Left lung (tissue), 10 donors: ENCODE results near the gene NUP210L. TPM values are rescaled to one million over a fixed set of nuclear protein-coding genes. Genes with fewer than 3 reads are reported as not detected.
"Not testable (repeated sequence)": the region's sequence is repeated elsewhere in the genome, so short reads cannot be mapped to it uniquely, and the experiment has no call there.

Source experiments
- ATAC-seq: fragments of 200-7000 bp; cut with Tn5 transposase; one replicate; pipeline ENCODE4 v1.9.1; 2020; ENCODE audit warnings: moderate library complexity
- DNase-seq, 4 donors: peaks; one replicate each; pipeline ENCODE4 v3.0.0-alpha.2; 2013 to 2020
- H3K27ac ChIP-seq, 2 donors: fragments of 200-600 bp; sonication (generic) in 1 of 2; one replicate each; pipeline versions ENCODE4 v1.5.0 to v1.8.0; 2020 to 2021
- H3K27me3 ChIP-seq, 2 donors: fragments of 200-600 bp; sonication (generic) in 1 of 2; one replicate each; pipeline versions ENCODE4 v1.5.0 to v1.8.0; 2020 to 2021
- H3K36me3 ChIP-seq, 2 donors: fragments of 200-600 bp; sonication (generic) in 1 of 2; one replicate each; pipeline versions ENCODE4 v1.5.0 to v1.8.0; 2020 to 2021
- H3K4me1 ChIP-seq, 2 donors: fragments of 200-600 bp; one replicate each; pipeline ENCODE4 v1.8.0; 2021
- H3K4me3 ChIP-seq, 2 donors: fragments of 200-600 bp; sonication (generic) in 1 of 2; one replicate each; pipeline versions ENCODE4 v1.5.0 to v1.8.0; 2020 to 2021; ENCODE audit warnings: mild to moderate bottlenecking in 1 of 2
- H3K9me3 ChIP-seq, 2 donors: fragments of 200-600 bp; sonication (generic) in 1 of 2; one replicate each; pipeline versions ENCODE4 v1.5.0 to v1.8.0; 2020 to 2021
- intact Hi-C, 2 donors: fragments of 100-400 bp; cut with DNase I; formaldehyde crosslinking; loops; one replicate each; pipeline versions ENCODE4 v1.11.2 to v1.14.2; 2022
- polyA plus RNA-seq, 6 donors: library from polyadenylated mRNA; unstranded; fragments of 120-200 nt; gene quantifications; one replicate each; pipeline ENCODE4 v1.2.1, GENCODE V29; 2013; ENCODE audit not compliant: insufficient read length in 6 of 6
- total RNA-seq, 2 donors: library from RNA; stranded (reverse); fragmentation: NEBNext Ultra II Directional; extraction: Animal tissue kit (Norgen Biotek cat#: 25700); gene quantifications; one replicate each; pipeline ENCODE4 v1.2.1, GENCODE V29; 2021
- TF ChIP-seq, protein P1 (sequence below), 2 donors: fragments of 200-600 bp; sonication (generic) in 1 of 2; IDR thresholded peaks; one replicate each; pipeline versions ENCODE4 v1.5.0 to v1.8.0; 2021; ENCODE audit warnings: antibody characterized with exemption in 2 of 2
- donor health status: DM: no; HTN: yes; CAD: no.
- donor health status: DM: no; HTN: no; CAD: no.

The NUP210L gene
- total and polyA plus RNA-seq, 8 donors, result 0.09 to 0.27 (median 0.18) TPM

DNA sequence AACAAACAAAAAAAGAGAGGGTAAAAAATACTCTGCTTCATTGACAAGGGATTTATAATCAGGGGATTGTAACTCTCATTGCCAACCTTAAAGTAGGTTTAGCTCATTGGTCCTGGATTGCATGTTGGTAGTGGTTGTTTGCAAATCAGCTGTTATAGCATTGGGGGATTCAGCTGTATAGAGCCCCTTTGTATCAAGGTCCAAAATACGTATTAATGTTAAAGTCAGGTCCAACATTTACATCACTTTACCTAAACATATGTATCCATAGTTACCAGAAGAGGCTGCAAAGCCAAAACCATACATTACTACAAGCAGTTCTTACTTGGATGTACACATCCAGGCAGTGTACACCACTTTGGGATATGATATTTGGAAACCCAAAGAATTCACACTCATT, 134.9 kb downstream of the NUP210L start:
- intact Hi-C loops, result no loop called here
- H3K4me1 ChIP-seq, result no peaks in the 10 kb centered on the region
- no peak overlapping the region for H3K4me3 ChIP-seq
- TF ChIP-seq, protein P1, sequence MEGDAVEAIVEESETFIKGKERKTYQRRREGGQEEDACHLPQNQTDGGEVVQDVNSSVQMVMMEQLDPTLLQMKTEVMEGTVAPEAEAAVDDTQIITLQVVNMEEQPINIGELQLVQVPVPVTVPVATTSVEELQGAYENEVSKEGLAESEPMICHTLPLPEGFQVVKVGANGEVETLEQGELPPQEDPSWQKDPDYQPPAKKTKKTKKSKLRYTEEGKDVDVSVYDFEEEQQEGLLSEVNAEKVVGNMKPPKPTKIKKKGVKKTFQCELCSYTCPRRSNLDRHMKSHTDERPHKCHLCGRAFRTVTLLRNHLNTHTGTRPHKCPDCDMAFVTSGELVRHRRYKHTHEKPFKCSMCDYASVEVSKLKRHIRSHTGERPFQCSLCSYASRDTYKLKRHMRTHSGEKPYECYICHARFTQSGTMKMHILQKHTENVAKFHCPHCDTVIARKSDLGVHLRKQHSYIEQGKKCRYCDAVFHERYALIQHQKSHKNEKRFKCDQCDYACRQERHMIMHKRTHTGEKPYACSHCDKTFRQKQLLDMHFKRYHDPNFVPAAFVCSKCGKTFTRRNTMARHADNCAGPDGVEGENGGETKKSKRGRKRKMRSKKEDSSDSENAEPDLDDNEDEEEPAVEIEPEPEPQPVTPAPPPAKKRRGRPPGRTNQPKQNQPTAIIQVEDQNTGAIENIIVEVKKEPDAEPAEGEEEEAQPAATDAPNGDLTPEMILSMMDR (IDR thresholded peaks at IDR 0.05), result no peak
- no peaks in the 10 kb centered on the region for H3K9me3 ChIP-seq
- no peak for ATAC-seq
- H3K36me3 ChIP-seq, result no peaks in the 10 kb centered on the region
- no peak for DNase-seq
- H3K27ac ChIP-seq, result no peak overlapping the region
- H3K27me3 ChIP-seq, result no peaks in the 10 kb centered on the region

DNA sequence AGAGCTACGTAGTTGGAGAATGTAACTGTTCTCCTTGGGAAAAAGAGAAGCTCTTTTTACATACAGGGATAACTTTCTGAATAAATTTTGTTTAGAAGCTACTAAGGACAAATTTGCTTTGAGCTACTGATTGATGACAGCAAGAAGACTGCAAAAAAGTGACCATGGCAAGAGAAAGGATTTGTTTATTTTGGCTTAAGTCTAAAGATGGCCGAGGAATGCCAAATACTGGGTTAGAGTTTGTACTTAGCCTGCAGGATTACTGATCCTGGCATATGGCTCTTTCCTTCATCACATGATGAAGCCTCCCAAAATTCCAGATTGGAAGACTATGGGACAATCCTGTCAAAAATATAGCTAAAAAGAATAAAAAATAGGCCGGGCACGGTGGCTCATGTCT, 135.6 kb downstream of the NUP210L start:
- no peaks in the 10 kb centered on the region for H3K27me3 ChIP-seq
- no peaks in the 10 kb centered on the region for H3K36me3 ChIP-seq
- H3K4me1 ChIP-seq, result no peaks in the 10 kb centered on the region
- H3K9me3 ChIP-seq, result no peaks in the 10 kb centered on the region
- no peak overlapping the region for H3K4me3 ChIP-seq
- H3K27ac ChIP-seq, result no peak overlapping the region
- intact Hi-C loops, result no loop called here
- DNase-seq (no peak), ATAC-seq (no peak)
- TF ChIP-seq, protein P1 (IDR thresholded peaks at IDR 0.05), result no peak

DNA sequence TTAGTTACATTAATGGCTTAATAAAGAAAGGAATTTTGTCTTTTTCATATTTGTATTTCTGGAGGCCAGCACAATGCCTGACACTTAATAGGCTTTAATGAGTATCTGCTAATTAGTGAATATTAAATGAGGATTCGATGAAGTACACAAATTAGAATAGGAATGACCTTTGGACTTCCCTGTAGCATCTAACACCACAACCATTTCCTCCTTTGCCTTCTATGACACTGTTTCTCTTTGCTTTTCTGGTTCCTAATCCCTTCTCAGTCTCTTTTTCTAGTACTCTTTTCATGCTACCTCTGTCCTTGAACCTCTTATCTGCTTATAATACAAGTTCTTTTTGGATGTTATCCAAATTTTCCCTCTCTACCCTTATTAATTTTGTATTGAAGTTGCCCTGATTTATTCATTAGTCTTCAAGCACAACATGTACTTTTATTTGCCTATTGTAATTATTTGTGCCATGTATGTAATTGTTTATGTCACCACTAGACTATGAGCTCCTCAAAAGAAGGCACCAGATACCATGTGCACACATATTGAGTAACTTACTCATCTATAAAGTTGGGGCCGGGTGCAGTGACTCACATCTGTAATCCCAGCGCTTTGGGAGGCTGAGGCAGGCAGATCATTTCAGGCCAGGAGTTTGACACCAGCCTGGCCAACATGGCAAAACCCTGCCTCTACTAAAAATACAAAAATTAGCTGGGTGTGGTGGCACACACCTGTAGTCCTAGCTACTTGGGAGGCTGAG, 140.5 kb downstream of the NUP210L start:
- Histone ChIP-seq H3K27ac (no peak overlapping the region), H3K9me3 (no peaks in the 10 kb centered on the region), H3K4me3 (no peak overlapping the region), H3K27me3 (no peaks in the 10 kb centered on the region), H3K36me3 (no peaks in the 10 kb centered on the region), H3K4me1 (no peaks in the 10 kb centered on the region)
- intact Hi-C loops, result no loop called here
- DNase-seq (no peak), ATAC-seq (no peak)
- TF ChIP-seq, protein P1 (IDR thresholded peaks at IDR 0.05), result no peak

DNA sequence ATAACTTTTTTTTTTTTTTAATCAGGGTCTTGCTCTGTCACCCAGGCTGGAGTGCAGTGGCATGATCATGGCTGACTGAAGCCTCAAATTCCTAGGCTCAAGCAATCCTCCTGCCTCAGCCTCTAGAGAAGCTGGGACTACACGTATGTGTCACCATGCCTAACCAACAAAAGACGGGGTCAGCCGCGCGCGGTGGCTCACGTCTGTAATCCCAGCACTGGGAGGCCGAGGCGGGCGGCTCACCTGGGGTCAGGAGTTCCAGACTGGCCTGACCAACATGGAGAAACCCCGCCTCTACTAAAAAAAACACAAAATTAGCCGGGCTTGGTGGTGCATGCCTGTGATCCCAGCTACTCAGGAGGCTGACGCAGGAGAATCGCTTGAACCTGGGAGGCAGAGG, 142.3 kb downstream of the NUP210L start:
- H3K27ac ChIP-seq, H3K4me3 ChIP-seq, H3K27me3 ChIP-seq, ATAC-seq, intact Hi-C loops, H3K4me1 ChIP-seq, DNase-seq, H3K36me3 ChIP-seq, H3K9me3 ChIP-seq: not testable (repeated sequence)

DNA sequence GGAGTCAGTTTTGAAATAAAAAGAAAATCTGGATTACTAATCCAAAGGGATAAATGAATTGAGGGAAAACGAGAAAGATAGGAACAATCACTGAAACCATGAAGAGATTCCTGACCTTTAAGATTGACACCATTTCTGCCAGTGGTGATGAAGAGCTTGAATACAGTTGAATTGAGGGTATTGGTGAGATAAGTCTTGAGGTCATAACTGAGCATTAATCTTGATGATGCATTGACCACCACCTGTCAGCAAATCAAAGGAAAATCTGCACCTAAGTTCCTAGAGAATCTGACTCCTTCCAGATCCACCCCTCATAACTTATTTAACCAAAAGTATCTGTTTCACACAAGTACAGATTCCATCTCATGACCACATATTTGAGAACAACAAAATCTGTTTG, 142.7 kb downstream of the NUP210L start:
- Histone ChIP-seq H3K27ac (no peak overlapping the region), H3K9me3 (no peaks in the 10 kb centered on the region), H3K4me1 (no peaks in the 10 kb centered on the region), H3K4me3 (no peak overlapping the region), H3K27me3 (no peaks in the 10 kb centered on the region), H3K36me3 (no peaks in the 10 kb centered on the region)
- ATAC-seq (no peak), DNase-seq (no peak)
- intact Hi-C loops, result no loop called here
- TF ChIP-seq, protein P1 (IDR thresholded peaks at IDR 0.05), result no peak

DNA sequence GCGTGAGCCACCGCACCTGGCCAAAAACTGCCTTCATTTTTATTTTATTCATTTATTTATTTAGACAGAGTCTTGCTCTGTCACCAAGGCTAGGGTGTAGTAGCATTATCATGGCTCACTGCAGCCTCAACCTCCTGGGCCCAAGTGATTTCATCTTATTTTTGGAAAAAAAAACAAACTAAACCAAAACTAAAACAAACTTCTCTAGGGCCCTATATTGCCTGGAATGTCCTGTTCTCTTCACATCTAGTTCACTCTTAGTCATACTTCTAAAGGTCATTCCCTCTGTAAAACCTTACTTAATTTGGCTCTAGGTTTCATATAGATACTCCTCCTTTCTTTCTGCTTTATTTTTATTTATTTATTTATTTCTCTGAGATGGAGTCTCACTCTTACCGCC, 148.7 kb downstream of the NUP210L start:
- DNase-seq (no peak), ATAC-seq (no peak)
- Histone ChIP-seq H3K9me3 (no peaks in the 10 kb centered on the region), H3K36me3 (no peaks in the 10 kb centered on the region), H3K4me3 (no peak overlapping the region), H3K27me3 (no peaks in the 10 kb centered on the region), H3K4me1 (no peaks in the 10 kb centered on the region), H3K27ac (no peak overlapping the region)
- intact Hi-C loops, result no loop called here
- TF ChIP-seq, protein P1 (IDR thresholded peaks at IDR 0.05), result no peak
